ENCODE measurements around the gene LPP. TPM values are rescaled to one million over a fixed set of nuclear protein-coding genes. Genes with fewer than 3 reads are reported as not detected.

The LPP gene
- total RNA-seq, 1 donor from 2014 or later, result 97.4 TPM

DNA sequence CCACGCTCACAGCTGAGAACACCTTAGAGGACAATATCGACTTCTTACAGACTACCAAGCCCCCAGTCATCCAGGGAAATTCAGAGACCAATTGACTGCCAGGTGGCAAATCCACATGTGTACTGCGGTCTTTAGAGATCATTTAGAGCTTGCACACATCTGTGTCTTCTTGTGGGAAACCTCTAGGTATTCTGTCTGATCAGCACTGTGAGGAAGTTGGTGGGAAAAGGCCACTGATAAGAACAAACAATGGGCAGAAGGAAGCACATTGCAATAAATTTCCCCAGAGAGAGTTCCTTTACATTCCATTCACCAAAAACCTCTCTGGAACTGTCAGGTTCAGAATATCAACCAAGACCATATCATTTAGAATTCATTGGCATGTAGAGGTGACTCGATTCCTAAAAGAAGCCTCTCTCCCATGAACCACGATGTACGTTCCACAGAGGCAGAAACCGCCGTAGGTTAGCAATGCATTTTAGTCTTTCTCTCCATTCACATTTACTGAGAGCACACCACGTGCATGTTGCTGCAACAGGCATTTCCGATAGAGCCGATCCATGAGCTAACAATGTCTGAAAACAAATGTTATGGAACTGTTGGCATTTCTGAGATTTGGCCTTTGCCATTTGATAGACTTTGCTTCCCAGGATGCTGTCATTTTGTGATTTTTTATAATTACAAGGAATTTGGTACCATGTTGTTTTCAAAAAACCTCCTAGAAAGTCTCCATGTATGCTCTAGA is 730.5 kb downstream of the LPP start:
- Histone ChIP-seq H3K36me3 (peaks cover 7% of the 10 kb centered on the region), H3K9me3 (replicated peaks) (no peaks in the 10 kb centered on the region), H3K4me1 (peaks cover 48% of the 10 kb centered on the region), H3K27ac (replicated peaks) (no peak overlapping the region), H3K4me3 (no peak overlapping the region), H3K27me3 (ENCODE audit: low read depth) (no peaks in the 10 kb centered on the region)
- intact Hi-C loops (cut with micrococcal nuclease), result no loop called here
- no peak for TF ChIP-seq CTCF (IDR thresholded peaks at IDR 0.05; ENCODE audit: borderline replicate concordance)
- no peak for DNase-seq

- TF ChIP-seq CTCF (IDR thresholded peaks at IDR 0.05; ENCODE audit: borderline replicate concordance), result no peak
- H3K9me3 ChIP-seq (replicated peaks), result no peaks in the 10 kb centered on the region
- intact Hi-C loops (cut with micrococcal nuclease), result no loop called here
- H3K4me1 ChIP-seq, result peaks cover 38% of the 10 kb centered on the region
- no peaks in the 10 kb centered on the region for H3K36me3 ChIP-seq
- H3K27me3 ChIP-seq (ENCODE audit: low read depth), result no peaks in the 10 kb centered on the region
- peak overlapping the region; percentile 70 for H3K27ac ChIP-seq (replicated peaks)
- no peak for DNase-seq
- peak overlapping the region; percentile 10 for H3K4me3 ChIP-seq
These were observed 734.5 kb downstream of the LPP start for GRCh38 chr3:188888321-188889053.

DNA sequence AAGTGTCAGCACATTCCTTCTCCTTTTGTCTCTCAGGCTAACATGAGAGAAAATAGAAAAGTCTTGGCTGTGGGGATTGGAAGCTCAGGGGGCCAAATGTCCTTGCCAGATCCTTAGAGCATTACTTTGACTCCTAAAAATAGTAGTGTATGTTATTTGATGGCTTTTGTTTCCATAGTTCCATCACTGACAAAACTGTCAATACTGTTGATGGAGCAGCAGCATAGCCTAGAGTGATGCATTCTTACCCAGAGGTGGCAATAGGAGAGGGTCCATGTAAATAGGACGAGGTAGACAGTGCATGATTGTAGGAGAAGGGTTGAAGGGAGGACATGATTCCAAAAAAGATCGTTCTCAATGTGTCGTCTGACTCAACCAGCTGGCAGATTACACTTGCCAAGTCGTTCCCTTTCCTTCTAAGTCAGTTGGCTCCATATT is 735.1 kb downstream of the LPP start:
- DNase-seq, result no peak
- Histone ChIP-seq H3K4me1 (peaks cover 33% of the 10 kb centered on the region), H3K4me3 (no peak overlapping the region), H3K9me3 (replicated peaks) (no peaks in the 10 kb centered on the region), H3K36me3 (no peaks in the 10 kb centered on the region), H3K27me3 (ENCODE audit: low read depth) (no peaks in the 10 kb centered on the region), H3K27ac (replicated peaks) (peak overlapping the region; percentile 70)
- TF ChIP-seq CTCF (IDR thresholded peaks at IDR 0.05; ENCODE audit: borderline replicate concordance), result no peak
- intact Hi-C loops (cut with micrococcal nuclease), result no loop called here

GRCh38 chr3:188890572-188891270 is 736.8 kb downstream of the LPP start:
- Histone ChIP-seq H3K36me3 (no peaks in the 10 kb centered on the region), H3K4me3 (no peak overlapping the region), H3K4me1 (peaks cover 31% of the 10 kb centered on the region), H3K27me3 (ENCODE audit: low read depth) (no peaks in the 10 kb centered on the region), H3K27ac (replicated peaks) (no peak overlapping the region), H3K9me3 (replicated peaks) (no peaks in the 10 kb centered on the region)
- intact Hi-C loops (cut with micrococcal nuclease), result no loop called here
- no peak for DNase-seq
- TF ChIP-seq CTCF (IDR thresholded peaks at IDR 0.05; ENCODE audit: borderline replicate concordance), result no peak

DNA sequence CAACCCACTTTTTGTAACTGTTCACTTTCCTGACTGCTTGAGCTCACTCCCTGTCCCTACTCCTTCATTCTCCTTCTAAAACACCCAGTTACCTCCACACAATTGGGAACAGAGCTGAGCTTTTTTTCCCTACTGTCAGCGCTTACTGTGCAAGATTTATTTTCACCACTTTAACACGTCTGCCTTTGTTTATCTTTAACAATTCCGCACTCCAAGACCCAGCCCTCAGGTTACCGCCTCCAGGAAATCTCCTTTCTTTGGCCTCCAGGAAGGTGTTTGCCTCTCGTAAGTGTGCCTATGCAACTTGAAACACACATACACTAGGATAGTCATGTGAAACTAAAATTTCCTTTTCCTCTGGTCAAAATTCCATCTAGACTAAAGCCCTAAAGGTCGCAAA is 745.9 kb downstream of the LPP start:
- DNase-seq, result no peak
- Histone ChIP-seq H3K36me3 (no peaks in the 10 kb centered on the region), H3K27me3 (ENCODE audit: low read depth) (peaks cover 11% of the 10 kb centered on the region), H3K9me3 (replicated peaks) (no peaks in the 10 kb centered on the region), H3K27ac (replicated peaks) (no peak overlapping the region), H3K4me1 (peaks cover 21% of the 10 kb centered on the region), H3K4me3 (no peak overlapping the region)
- no peak for TF ChIP-seq CTCF (IDR thresholded peaks at IDR 0.05; ENCODE audit: borderline replicate concordance)
- intact Hi-C loops (cut with micrococcal nuclease), result no loop called here
